ENCODE measurements around the gene GREB1L. TPM values are rescaled to one million over a fixed set of nuclear protein-coding genes. Genes with fewer than 3 reads are reported as not detected.

Gene GREB1L
- total RNA-seq, 2 experiments from 2014 or later: not detected

GRCh38 chr18:21546423-21546822, 304.4 kb downstream of the GREB1L start:
- no peak overlapping the region for H3K27ac Mint-ChIP-seq
- intact Hi-C loops (cut with DNase I, micrococcal nuclease): no loop called here

GRCh38 chr18:21548647-21549046, 306.6 kb downstream of the GREB1L start:
- H3K27ac ChIP-seq (ENCODE audit: low read depth in 1 of 2, low read length in 2 of 2): no peak overlapping the region
- intact Hi-C loops (cut with DNase I, micrococcal nuclease): no loop called here
- no peak for DNase-seq
- Mint-ChIP-seq H3K4me3 (no peak overlapping the region), H3K36me3 (ENCODE audit: low read depth) (peaks cover 84% of the 10 kb centered on the region), H3K9me3 (no peaks in the 10 kb centered on the region), H3K27me3 (no peaks in the 10 kb centered on the region), H3K27ac (no peak overlapping the region), H3K4me1 (ENCODE audit: low read depth) (peaks cover 8% of the 10 kb centered on the region)
- no peaks in the 10 kb centered on the region for H3K4me1 ChIP-seq (ENCODE audit: insufficient read depth, low read length)
- no peak for TF ChIP-seq CTCF (IDR thresholded peaks at IDR 0.05)
- no peak overlapping the region for H3K4me3 ChIP-seq (ENCODE audit: low read length)
- H3K9me3 ChIP-seq (ENCODE audit: control insufficient read depth in 1 of 2, insufficient read depth in 1 of 2, low read length in 2 of 2): no peaks in the 10 kb centered on the region
- ChIA-PET CTCF (no interaction called here), POLR2A (interaction anchor here (1.3 kb wide), 1 partner anchor 52 kb away, joined by 4 read pairs; the partner anchor contains the start of gene ESCO1)
- H3K27me3 ChIP-seq (ENCODE audit: control insufficient read depth in 1 of 2, insufficient read depth in 2 of 2, low read length in 2 of 2): no peaks in the 10 kb centered on the region
- no peak for ATAC-seq (ENCODE audit: poor library complexity)
- peaks cover 15% of the 10 kb centered on the region for H3K36me3 ChIP-seq (ENCODE audit: insufficient read depth, low read length)

More at GRCh38 chr18:21546423-21546822, 304.4 kb downstream of the GREB1L start:
- H3K27me3 ChIP-seq (ENCODE audit: control insufficient read depth in 1 of 2, insufficient read depth in 2 of 2, low read length in 2 of 2): no peaks in the 10 kb centered on the region
- CTCF ChIA-PET: interaction anchor here (1.0 kb wide), 1 partner anchor 54 kb away, joined by 3 read pairs; the partner anchor contains the start of gene ESCO1
- Mint-ChIP-seq H3K9me3 (no peaks in the 10 kb centered on the region), H3K36me3 (ENCODE audit: low read depth) (peaks cover 82% of the 10 kb centered on the region), H3K27me3 (no peaks in the 10 kb centered on the region), H3K4me1 (ENCODE audit: low read depth) (peaks cover 12% of the 10 kb centered on the region), H3K4me3 (no peak overlapping the region)
- no peaks in the 10 kb centered on the region for H3K4me1 ChIP-seq (ENCODE audit: insufficient read depth, low read length)
- H3K9me3 ChIP-seq (ENCODE audit: control insufficient read depth in 1 of 2, insufficient read depth in 1 of 2, low read length in 2 of 2): no peaks in the 10 kb centered on the region
- no peak overlapping the region for H3K27ac ChIP-seq (ENCODE audit: low read depth in 1 of 2, low read length in 2 of 2)
- H3K36me3 ChIP-seq (ENCODE audit: insufficient read depth, low read length): peaks cover 18% of the 10 kb centered on the region
- TF ChIP-seq CTCF (IDR thresholded peaks at IDR 0.05): no peak
- no peak for DNase-seq
- ATAC-seq (ENCODE audit: poor library complexity): no peak
- POLR2A ChIA-PET: no interaction called here
- H3K4me3 ChIP-seq (ENCODE audit: low read length): no peak overlapping the region

- POLR2A ChIA-PET: no interaction called here
- Mint-ChIP-seq H3K27ac (no peak overlapping the region), H3K36me3 (ENCODE audit: low read depth) (peaks cover 87% of the 10 kb centered on the region), H3K27me3 (no peaks in the 10 kb centered on the region), H3K4me3 (no peak overlapping the region), H3K4me1 (ENCODE audit: low read depth) (peaks cover 7% of the 10 kb centered on the region), H3K9me3 (no peaks in the 10 kb centered on the region)
- H3K27ac ChIP-seq (ENCODE audit: low read depth in 1 of 2, low read length in 2 of 2): no peak overlapping the region
- H3K27me3 ChIP-seq (ENCODE audit: control insufficient read depth in 1 of 2, insufficient read depth in 2 of 2, low read length in 2 of 2): no peaks in the 10 kb centered on the region
- no peaks in the 10 kb centered on the region for H3K4me1 ChIP-seq (ENCODE audit: insufficient read depth, low read length)
- intact Hi-C loops (cut with DNase I, micrococcal nuclease): no loop called here
- H3K4me3 ChIP-seq (ENCODE audit: low read length): no peak overlapping the region
- H3K36me3 ChIP-seq (ENCODE audit: insufficient read depth, low read length): peaks cover 15% of the 10 kb centered on the region
- no peak for DNase-seq
- ATAC-seq (ENCODE audit: poor library complexity): no peak
- CTCF ChIA-PET: no interaction called here
- TF ChIP-seq CTCF (IDR thresholded peaks at IDR 0.05): no peak
- H3K9me3 ChIP-seq (ENCODE audit: control insufficient read depth in 1 of 2, insufficient read depth in 1 of 2, low read length in 2 of 2): no peaks in the 10 kb centered on the region
Measured at GRCh38 chr18:21550510-21550970, 308.5 kb downstream of the GREB1L start.
